ENCODE results near the gene TOR3A. TPM values are rescaled to one million over a fixed set of nuclear protein-coding genes. Genes with fewer than 3 reads are reported as not detected.

TOR3A gene
- polyA plus RNA-seq, 4 donors: 24.2 to 30.0 (median 26.9) TPM

DNA sequence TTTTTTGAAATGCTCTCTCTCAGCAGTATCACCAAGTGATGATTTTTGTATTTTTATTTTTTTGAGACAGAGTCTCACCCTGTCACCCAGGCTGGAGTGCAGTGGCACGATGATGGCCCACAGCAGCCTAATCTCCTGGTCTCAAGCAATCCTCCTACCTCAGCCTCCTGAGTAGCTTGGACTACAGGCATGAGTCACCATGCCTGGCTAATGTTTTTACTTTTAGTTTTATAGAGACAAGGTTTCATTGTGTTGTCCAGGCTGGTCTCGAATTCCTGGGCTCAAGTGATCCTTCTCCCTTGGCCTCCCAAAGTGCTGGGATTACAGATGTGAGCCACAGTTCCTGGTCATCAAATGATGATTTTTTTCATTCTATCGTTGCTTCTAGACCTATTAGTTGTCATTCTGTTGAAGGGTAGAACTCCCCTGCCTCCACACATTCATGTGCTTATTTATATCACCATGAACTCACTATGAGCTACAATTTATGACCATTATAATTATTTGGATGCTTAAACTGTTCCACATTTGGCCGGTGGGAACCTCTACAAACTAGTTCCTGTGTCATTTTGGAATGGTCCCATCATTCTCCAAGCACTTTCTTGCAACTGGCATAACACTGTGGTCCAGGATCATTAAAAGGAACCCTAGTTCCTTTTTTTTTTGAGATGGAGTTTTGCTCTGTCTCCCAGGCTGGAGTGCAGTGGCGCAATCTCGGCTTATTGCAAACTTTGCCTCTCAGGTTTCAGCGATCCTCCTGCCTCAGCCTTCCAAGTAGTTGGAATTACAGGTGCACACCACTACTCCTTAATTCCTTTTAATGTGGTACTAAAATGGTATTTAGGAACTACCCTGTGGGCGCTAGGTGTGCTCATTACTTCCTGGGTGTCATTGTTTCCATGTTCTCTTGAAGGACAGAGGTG is 20.2 kb upstream of the TOR3A start:
- no peak for DNase-seq (ENCODE audit: low read depth in 4 of 4, low spot score in 2 of 4)

GRCh38 chr1:179066471-179066870 is 15.4 kb upstream of the TOR3A start:
- peak in 1 of 4 donors; percentile 23 for DNase-seq (ENCODE audit: low read depth in 4 of 4, low spot score in 2 of 4)

- no peak for DNase-seq (ENCODE audit: low read depth in 4 of 4, low spot score in 2 of 4)
Measured at GRCh38 chr1:179077396-179077795, 4.5 kb upstream of the TOR3A start.

GRCh38 chr1:179079113-179079761 is 2.6 kb upstream of the TOR3A start:
- DNase-seq (ENCODE audit: low read depth in 4 of 4, low spot score in 2 of 4): peak in 2 of 4 donors; percentile 26 to 71

GRCh38 chr1:179080866-179081686 is 794 bp upstream of the TOR3A start:
- no peak for DNase-seq (ENCODE audit: low read depth in 4 of 4, low spot score in 2 of 4)

GRCh38 chr1:179082333-179082998 is 596 bp downstream of the TOR3A start:
- no peak for DNase-seq (ENCODE audit: low read depth in 4 of 4, low spot score in 2 of 4)

DNA sequence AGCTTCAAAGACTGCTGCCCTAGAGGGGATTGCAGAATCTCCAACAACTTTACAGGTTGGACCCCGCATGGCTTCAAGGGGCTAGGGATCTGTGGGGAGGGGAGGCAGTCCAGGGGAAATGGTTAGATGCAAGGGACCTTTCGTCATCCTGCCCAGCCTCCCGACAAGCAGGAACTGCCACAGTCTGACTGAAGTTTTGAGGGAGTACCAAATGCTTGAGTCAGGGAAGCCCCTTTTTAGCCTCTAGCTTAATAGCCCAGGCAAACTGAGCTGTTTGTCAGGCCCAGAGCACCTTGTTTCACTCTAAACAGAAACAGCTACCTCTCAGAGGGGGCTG is 1.1 kb downstream of the TOR3A start:
- no peak for DNase-seq (ENCODE audit: low read depth in 4 of 4, low spot score in 2 of 4)

DNA sequence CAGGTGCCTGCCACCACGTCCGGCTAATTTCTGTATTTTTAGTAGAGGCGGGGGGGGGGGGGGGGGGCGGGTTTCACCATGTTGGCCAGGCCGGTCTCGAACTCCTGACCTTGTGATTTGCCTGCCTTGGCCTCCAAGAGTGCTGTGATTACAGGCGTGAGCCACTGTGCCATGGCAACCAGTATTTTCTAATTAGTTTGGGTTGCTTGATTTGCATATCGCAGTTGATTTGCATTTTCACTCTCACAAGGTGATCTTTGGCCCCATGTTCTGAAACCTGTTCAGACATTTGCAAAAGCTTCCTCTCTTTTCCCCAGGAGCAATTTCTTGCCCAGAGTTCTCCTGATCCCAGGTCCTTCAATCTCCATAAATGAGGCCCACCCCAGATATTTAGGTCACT is 1.7 kb downstream of the TOR3A start:
- DNase-seq (ENCODE audit: low read depth in 4 of 4, low spot score in 2 of 4): no peak

GRCh38 chr1:179087665-179088064 is 5.8 kb downstream of the TOR3A start:
- DNase-seq (ENCODE audit: low read depth in 4 of 4, low spot score in 2 of 4): no peak

- DNase-seq (ENCODE audit: low read depth in 4 of 4, low spot score in 2 of 4): no peak
Measured at GRCh38 chr1:179089827-179090482, 8.1 kb downstream of the TOR3A start.

DNA sequence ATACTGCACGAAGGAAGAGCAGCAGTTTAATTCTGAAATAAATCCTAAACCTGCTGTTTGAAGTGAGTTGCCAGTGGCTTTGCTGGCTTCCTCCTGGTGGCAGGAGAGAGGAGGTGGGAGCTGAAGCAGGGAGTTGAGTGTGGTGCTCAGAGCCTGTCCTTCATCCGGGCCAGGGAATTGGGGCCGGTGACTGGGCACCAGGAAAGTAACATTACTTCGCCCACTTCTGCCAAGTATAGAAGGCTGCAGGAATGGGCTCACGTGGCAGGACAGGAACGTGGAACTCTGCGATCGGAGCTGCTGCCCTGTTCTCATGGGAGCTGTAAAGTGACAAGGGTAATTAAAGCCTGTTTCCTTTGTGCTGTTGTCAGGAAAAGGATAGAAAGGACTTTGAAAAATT is 8.7 kb downstream of the TOR3A start:
- DNase-seq (ENCODE audit: low read depth in 4 of 4, low spot score in 2 of 4): no peak

DNA sequence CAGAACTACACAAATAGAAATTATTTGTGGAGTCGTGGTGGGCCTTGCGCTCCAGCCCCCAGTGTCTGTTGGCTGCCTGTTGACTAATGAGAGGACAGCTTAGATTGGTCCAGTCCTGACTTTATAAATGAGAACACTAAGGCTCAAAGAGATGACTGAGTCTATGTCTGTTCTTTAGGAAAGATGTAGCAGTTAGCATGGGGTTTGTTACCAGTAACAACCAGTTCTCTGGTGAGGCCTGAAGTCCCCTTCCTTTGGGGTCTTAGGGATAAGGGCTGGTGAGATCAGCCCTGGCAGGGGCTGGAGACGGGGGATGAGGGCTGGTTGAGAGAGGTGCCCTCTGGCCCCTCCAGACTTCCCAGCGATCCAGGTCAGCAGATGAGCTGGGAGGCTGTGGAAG is 9.1 kb downstream of the TOR3A start:
- no peak for DNase-seq (ENCODE audit: low read depth in 4 of 4, low spot score in 2 of 4)

- no peak for DNase-seq (ENCODE audit: low read depth in 4 of 4, low spot score in 2 of 4)
Measured at GRCh38 chr1:179091691-179092165, 9.9 kb downstream of the TOR3A start.

DNA sequence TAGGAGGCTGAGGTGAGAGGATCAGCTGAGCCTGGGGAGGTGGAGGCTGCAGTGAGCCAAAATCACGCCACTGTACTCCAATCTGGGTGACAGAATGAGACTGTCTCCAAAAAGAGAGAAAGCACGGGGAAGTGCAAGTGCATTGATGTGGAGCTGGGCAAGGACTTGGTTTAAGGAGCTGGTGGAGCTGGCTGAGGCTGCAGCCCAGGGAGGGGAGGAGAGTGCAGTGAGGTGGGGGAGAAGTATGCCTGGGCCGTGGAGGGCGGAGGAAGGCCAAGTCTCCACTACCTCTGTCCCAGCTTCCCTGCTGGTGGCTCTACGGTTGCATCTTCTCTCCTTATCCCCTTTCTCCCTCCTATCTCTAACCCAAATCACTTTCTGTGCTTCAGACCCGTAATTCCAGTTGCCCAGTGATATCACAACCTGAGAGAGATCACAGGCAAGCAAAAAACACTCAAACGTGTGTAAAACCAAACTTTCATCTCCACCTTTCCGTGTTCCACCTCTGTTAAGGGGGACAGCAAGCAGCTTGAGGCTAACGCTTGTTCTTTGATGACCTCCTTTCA is 11.1 kb downstream of the TOR3A start:
- DNase-seq (ENCODE audit: low read depth in 4 of 4, low spot score in 2 of 4): no peak

DNA sequence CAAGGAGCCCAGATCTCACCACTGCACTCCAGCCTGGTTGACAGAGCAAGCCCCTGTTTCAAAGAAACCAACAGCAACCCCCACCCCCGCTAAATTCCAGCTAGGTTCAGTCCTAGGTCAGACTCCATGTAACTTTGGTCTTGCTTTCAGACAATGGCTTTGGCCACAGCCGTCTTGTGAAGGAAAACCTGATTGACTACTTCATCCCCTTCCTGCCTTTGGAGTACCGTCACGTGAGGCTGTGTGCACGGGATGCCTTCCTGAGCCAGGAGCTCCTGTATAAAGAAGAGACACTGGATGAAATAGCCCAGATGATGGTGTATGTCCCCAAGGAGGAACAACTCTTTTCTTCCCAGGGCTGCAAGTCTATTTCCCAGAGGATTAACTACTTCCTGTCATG is 12.9 kb downstream of the TOR3A start:
- DNase-seq (ENCODE audit: low read depth in 4 of 4, low spot score in 2 of 4): no peak

DNA sequence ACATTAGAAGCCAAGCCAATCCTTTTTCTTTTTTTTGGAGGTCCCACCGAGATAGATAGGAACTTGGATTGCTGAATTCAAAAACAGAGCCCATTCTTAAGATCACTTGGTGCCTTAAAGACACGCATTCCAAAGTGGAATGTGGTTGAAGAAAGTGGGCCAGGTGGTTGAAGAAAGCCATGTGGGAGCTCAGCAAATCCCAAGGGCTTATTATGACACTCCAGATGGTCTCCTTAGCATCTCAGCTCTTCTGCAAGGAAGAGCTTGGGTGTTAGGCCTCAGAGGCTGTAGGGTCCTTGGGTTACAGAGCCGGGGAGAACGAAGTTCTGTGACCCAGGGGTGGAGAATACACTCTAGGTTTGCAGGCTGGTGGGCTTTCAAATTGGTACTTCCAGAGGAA is 13.5 kb downstream of the TOR3A start:
- DNase-seq (ENCODE audit: low read depth in 4 of 4, low spot score in 2 of 4): no peak

DNA sequence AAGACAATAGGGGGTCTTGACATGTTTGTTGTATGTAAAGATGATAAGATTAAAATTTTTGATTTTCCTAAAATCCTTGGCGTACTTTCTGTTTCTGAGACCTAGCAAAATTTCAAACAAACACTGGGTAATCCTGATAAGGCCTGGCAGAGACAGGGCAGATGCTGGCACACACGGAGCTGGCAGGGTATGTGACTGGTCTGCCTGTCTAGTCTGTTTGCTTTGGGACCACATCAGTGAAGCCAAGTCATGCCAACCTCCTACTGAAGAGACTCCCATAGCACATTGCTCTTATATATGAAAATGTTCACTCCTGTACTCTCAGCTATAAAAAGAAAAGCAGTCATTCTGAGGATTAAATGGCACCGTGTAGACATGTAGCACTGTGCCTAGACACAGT is 14.1 kb downstream of the TOR3A start:
- DNase-seq (ENCODE audit: low read depth in 4 of 4, low spot score in 2 of 4): no peak

DNA sequence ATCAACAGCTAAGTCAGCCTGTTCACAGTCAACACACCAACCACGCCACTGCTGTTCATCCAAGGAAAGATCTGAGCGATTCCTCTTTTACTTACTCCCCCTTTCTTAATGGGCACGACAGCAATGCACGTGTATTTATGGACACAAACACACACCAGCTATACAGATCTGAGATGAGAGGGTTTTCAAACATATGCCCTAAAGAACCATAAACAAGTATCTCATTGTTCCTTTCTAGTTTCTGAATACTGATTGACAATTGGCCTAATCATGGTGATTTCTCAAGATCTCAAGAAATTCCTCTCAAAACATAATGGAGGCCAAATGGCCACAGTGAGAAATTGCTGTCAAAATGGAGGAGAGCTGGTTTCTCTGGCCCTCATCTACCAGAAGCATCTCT is 18.0 kb downstream of the TOR3A start:
- no peak for DNase-seq (ENCODE audit: low read depth in 4 of 4, low spot score in 2 of 4)

GRCh38 chr1:179101566-179101965 is 19.7 kb downstream of the TOR3A start:
- no peak for DNase-seq (ENCODE audit: low read depth in 4 of 4, low spot score in 2 of 4)

- no peak for DNase-seq (ENCODE audit: low read depth in 4 of 4, low spot score in 2 of 4)
Measured at GRCh38 chr1:179103999-179104398, 22.1 kb downstream of the TOR3A start.

Data from left renal cortex interstitium (tissue), 4 donors.